ENCODE results near the gene NLRP2B. TPM values are rescaled to one million over a fixed set of nuclear protein-coding genes. Genes with fewer than 3 reads are reported as not detected.
"Not testable (repeated sequence)": the region's sequence is repeated elsewhere in the genome, so short reads cannot be mapped to it uniquely, and the experiment has no call there.

The NLRP2B gene
- total and polyA plus RNA-seq, 9 donors: 0.04 TPM; not detected in 8

DNA sequence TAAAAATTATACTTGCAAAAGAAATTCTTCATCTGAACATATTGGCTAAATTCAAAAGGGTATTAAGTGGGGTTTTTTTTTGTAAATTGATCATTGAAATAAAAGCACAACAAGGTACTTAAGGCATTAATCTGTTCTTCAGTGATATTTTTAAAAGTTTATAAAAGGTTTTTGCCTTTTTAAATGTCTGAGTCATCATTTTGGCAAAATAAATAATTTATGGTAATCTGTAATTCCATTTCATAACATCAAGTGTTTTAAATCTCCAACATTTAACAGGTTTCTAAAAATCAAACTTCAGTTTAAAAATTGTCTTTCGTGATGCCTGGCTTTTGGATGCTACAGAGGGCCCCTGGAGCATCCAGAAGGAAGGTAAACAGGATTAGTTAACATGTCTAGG lies 27.4 kb downstream of the NLRP2B start:
- DNase-seq: no peak
- no CpG with 5 or more reads among the region's 1 CpG for WGBS (ENCODE audit: insufficient coverage)
- H3K27me3 ChIP-seq (ENCODE audit: control insufficient read depth, insufficient read depth, low read length): no peaks in the 10 kb centered on the region
- H3K4me3 ChIP-seq (ENCODE audit: low read length): no peak overlapping the region
- no peak overlapping the region for H3K27ac ChIP-seq (ENCODE audit: low read length)
- no peaks in the 10 kb centered on the region for H3K4me1 ChIP-seq (ENCODE audit: control insufficient read depth, insufficient read depth, low read length)
- peaks cover 13% of the 10 kb centered on the region for H3K9me3 ChIP-seq (replicated peaks; ENCODE audit: control insufficient read depth, low read depth, low read length)
- no peaks in the 10 kb centered on the region for H3K36me3 ChIP-seq (ENCODE audit: control insufficient read depth, insufficient read depth, low read length)

- WGBS (ENCODE audit: insufficient coverage): no CpG with 5 or more reads among the region's 4 CpGs
- H3K9me3 ChIP-seq (replicated peaks; ENCODE audit: control insufficient read depth, low read depth, low read length): peaks cover 8% of the 10 kb centered on the region
- H3K27me3 ChIP-seq (ENCODE audit: control insufficient read depth, insufficient read depth, low read length): no peaks in the 10 kb centered on the region
- no peaks in the 10 kb centered on the region for H3K4me1 ChIP-seq (ENCODE audit: control insufficient read depth, insufficient read depth, low read length)
- no peak for DNase-seq
- no peak overlapping the region for H3K27ac ChIP-seq (ENCODE audit: low read length)
- no peaks in the 10 kb centered on the region for H3K36me3 ChIP-seq (ENCODE audit: control insufficient read depth, insufficient read depth, low read length)
- no peak overlapping the region for H3K4me3 ChIP-seq (ENCODE audit: low read length)
Observed at GRCh38 chrX:57651169-57651919, 28.7 kb downstream of the NLRP2B start.

DNA sequence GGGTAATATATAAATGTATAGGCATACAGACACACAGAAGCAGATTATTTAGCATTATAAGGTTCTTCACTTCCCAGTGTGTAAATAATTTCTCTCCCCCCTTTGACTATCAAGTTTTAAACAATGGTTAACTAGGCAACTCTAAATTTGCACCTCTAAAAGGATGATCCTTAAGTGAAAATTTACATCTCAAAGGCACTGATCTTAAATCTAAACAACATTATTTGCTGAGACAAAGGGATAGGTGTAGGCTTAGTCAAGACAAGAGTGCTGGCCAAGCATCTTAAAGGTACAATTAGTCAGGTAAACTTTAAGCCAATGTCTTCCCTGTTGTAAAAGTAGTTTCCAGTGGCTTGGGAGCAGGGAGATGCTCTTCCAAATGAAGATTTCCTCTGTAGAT lies 33.0 kb downstream of the NLRP2B start:
- DNase-seq: no peak
- Histone ChIP-seq H3K27ac (ENCODE audit: low read length) (no peak overlapping the region), H3K9me3 (replicated peaks; ENCODE audit: control insufficient read depth, low read depth, low read length) (peaks cover 2% of the 10 kb centered on the region), H3K27me3 (ENCODE audit: control insufficient read depth, insufficient read depth, low read length) (no peaks in the 10 kb centered on the region), H3K4me1 (ENCODE audit: control insufficient read depth, insufficient read depth, low read length) (no peaks in the 10 kb centered on the region), H3K4me3 (ENCODE audit: low read length) (no peak overlapping the region), H3K36me3 (ENCODE audit: control insufficient read depth, insufficient read depth, low read length) (no peaks in the 10 kb centered on the region)

GRCh38 chrX:57643698-57644097 lies 36.4 kb downstream of the NLRP2B start:
- Histone ChIP-seq H3K27me3 (ENCODE audit: control insufficient read depth, insufficient read depth, low read length) (no peaks in the 10 kb centered on the region), H3K4me3 (ENCODE audit: low read length) (no peak overlapping the region), H3K9me3 (replicated peaks; ENCODE audit: control insufficient read depth, low read depth, low read length) (peaks cover 6% of the 10 kb centered on the region), H3K36me3 (ENCODE audit: control insufficient read depth, insufficient read depth, low read length) (no peaks in the 10 kb centered on the region), H3K27ac (ENCODE audit: low read length) (no peak overlapping the region), H3K4me1 (ENCODE audit: control insufficient read depth, insufficient read depth, low read length) (no peaks in the 10 kb centered on the region)
- no CpG with 5 or more reads among the region's 1 CpG for WGBS (ENCODE audit: insufficient coverage)
- no peak for DNase-seq

DNA sequence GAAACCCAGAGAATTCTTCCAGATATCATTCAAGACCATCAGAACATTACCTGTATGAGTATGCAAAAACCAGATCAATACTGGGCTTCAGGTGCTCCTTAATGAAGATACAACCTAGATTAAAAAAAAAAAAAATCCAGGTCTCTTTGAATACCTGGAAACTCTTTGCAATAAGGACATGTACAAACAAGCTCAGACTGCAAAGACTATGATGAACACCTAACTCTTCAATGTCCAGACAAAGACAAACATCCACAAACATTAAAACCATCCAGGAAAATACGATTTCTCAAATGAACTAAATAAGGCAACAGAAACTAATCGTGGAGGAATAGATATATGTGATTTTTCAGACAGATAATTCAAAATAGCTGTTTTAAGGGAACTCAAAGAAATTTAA lies 38.7 kb downstream of the NLRP2B start:
- Histone ChIP-seq H3K4me3 (ENCODE audit: low read length) (no peak overlapping the region), H3K4me1 (ENCODE audit: control insufficient read depth, insufficient read depth, low read length) (no peaks in the 10 kb centered on the region), H3K36me3 (ENCODE audit: control insufficient read depth, insufficient read depth, low read length) (no peaks in the 10 kb centered on the region), H3K27ac (ENCODE audit: low read length) (no peak overlapping the region), H3K27me3 (ENCODE audit: control insufficient read depth, insufficient read depth, low read length) (no peaks in the 10 kb centered on the region), H3K9me3 (replicated peaks; ENCODE audit: control insufficient read depth, low read depth, low read length) (peaks cover 6% of the 10 kb centered on the region)
- WGBS (ENCODE audit: insufficient coverage): no CpG with 5 or more reads among the region's 2 CpGs
- DNase-seq: no peak

DNA sequence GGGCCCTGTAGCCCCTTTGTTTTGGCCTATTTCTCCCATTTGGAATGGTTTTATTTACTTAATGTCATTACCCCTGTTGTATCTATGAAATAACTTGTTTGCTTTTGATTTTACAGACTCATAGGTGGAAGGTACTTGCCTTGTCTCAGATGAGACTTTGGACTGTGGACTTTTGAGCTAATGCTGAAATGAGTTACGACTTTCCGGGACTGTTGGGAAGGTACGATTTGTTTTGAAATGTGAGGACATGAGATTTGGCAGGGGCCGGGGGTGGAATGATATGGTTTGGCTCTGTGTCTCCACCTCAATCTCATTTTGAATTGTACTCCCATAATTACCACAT lies 39.4 kb downstream of the NLRP2B start:
- DNase-seq: no peak
- Histone ChIP-seq H3K9me3 (replicated peaks; ENCODE audit: control insufficient read depth, low read depth, low read length) (peaks cover 8% of the 10 kb centered on the region), H3K27ac (ENCODE audit: low read length) (no peak overlapping the region), H3K4me3 (ENCODE audit: low read length) (no peak overlapping the region), H3K27me3 (ENCODE audit: control insufficient read depth, insufficient read depth, low read length) (no peaks in the 10 kb centered on the region), H3K4me1 (ENCODE audit: control insufficient read depth, insufficient read depth, low read length) (no peaks in the 10 kb centered on the region), H3K36me3 (ENCODE audit: control insufficient read depth, insufficient read depth, low read length) (no peaks in the 10 kb centered on the region)
- WGBS (ENCODE audit: insufficient coverage): 83% methylated on average over 2 of the region's 4 CpGs

GRCh38 chrX:57629438-57629837 lies 50.6 kb downstream of the NLRP2B start:
- WGBS (ENCODE audit: insufficient coverage): 98% methylated on average over 18 of the region's 20 CpGs

More at GRCh38 chrX:57629438-57629837, 50.6 kb downstream of the NLRP2B start:
- not testable (repeated sequence) for H3K4me1 ChIP-seq (ENCODE audit: control insufficient read depth, insufficient read depth, low read length); DNase-seq; H3K9me3 ChIP-seq (replicated peaks; ENCODE audit: control insufficient read depth, low read depth, low read length); H3K4me3 ChIP-seq (ENCODE audit: low read length); H3K36me3 ChIP-seq (ENCODE audit: control insufficient read depth, insufficient read depth, low read length); H3K27ac ChIP-seq (ENCODE audit: low read length); H3K27me3 ChIP-seq (ENCODE audit: control insufficient read depth, insufficient read depth, low read length)

Other genes with a start within 250 kb of the NLRP2B start
- 4.6 TPM for gene ZXDB, start 88.2 kb downstream of the NLRP2B start, total RNA-seq
- 1 to 10 TPM; 4.7 to 7.3 (median 5.6) TPM for gene ZXDB, start 88.2 kb downstream of the NLRP2B start, polyA plus RNA-seq (ENCODE audit: insufficient read depth in 1 of 8, insufficient read length in 8 of 8, low replicate concordance in 1 of 8)
- gene ZXDA, start 230.2 kb upstream of the NLRP2B start, total RNA-seq: 3.8 TPM
- gene ZXDA, start 230.2 kb upstream of the NLRP2B start, polyA plus RNA-seq (ENCODE audit: insufficient read depth in 1 of 8, insufficient read length in 8 of 8, low replicate concordance in 1 of 8): 1 to 10 TPM; 1.9 to 4.0 (median 3.1) TPM